Erythroblast (primary cell): ENCODE measurements around the gene CDKL2.

Source experiments
- GATA1 ChIP-seq: IDR thresholded peaks from 2 replicates; pipeline ENCODE4 v1.6.1; 2011; ENCODE audit warnings: low read depth, mild to moderate bottlenecking, control low read depth, low read length, moderate library complexity
- POLR2A ChIP-seq: IDR thresholded peaks from 2 replicates; pipeline ENCODE4 v1.6.1; 2011; ENCODE audit warnings: mild to moderate bottlenecking, low read length

GRCh38 chr4:75637176-75637575 is 6.8 kb upstream of the CDKL2 start:
- TF ChIP-seq POLR2A (no peak), GATA1 (no peak)
